ENCODE results near the gene LRRC51. TPM values are rescaled to one million over a fixed set of nuclear protein-coding genes. Genes with fewer than 3 reads are reported as not detected.

Gene LRRC51
- polyA plus RNA-seq, 3 donors, result 1.3 to 1.9 (median 1.6) TPM

DNA sequence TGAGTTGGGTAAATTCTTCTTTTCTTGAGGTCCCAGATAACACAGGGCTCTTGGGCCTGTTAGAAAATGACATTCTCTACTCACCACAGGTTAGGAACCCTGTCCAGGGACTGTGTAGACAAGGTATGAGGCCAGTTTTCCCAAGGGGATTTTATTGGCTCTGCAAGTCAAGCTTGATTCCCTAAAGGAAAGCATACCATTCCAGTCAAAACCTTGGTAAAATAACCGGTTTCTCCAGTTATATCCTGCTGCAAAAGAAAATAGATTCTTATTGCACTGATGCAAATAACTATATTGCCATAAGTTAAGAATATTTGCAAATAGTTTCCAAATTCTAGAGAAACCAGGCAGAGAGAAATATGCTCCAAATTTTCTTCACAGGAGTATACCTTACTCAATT lies 45.3 kb downstream of the LRRC51 start:
- intact Hi-C loops (cut with micrococcal nuclease), result no loop called here
- no peak overlapping the region for H2AFZ ChIP-seq (ENCODE audit: insufficient read depth, low read depth, low read length, poor library complexity, severe bottlenecking)
- no peak for DNase-seq
- Mint-ChIP-seq H3K4me3 (no peak overlapping the region), H3K4me1 (peaks cover 41% of the 10 kb centered on the region), H3K9me3 (peaks cover 7 to 20% (median 13%) of the 10 kb centered on the region in 7 donors), H3K27me3 (ENCODE audit: low read depth in 3 of 3) (peaks cover 0 to 2% (median 0%) of the 10 kb centered on the region in 3 donors), H3K27ac (no peak overlapping the region), H3K36me3 (peaks cover 12 to 15% of the 10 kb centered on the region in 2 donors)
- TF ChIP-seq, protein P1, sequence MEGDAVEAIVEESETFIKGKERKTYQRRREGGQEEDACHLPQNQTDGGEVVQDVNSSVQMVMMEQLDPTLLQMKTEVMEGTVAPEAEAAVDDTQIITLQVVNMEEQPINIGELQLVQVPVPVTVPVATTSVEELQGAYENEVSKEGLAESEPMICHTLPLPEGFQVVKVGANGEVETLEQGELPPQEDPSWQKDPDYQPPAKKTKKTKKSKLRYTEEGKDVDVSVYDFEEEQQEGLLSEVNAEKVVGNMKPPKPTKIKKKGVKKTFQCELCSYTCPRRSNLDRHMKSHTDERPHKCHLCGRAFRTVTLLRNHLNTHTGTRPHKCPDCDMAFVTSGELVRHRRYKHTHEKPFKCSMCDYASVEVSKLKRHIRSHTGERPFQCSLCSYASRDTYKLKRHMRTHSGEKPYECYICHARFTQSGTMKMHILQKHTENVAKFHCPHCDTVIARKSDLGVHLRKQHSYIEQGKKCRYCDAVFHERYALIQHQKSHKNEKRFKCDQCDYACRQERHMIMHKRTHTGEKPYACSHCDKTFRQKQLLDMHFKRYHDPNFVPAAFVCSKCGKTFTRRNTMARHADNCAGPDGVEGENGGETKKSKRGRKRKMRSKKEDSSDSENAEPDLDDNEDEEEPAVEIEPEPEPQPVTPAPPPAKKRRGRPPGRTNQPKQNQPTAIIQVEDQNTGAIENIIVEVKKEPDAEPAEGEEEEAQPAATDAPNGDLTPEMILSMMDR (IDR thresholded peaks at IDR 0.05), result no peak
- no peaks in the 10 kb centered on the region for H3K79me2 ChIP-seq (ENCODE audit: insufficient read depth, low read length)
- H3K4me2 ChIP-seq (replicated peaks; ENCODE audit: extremely low read depth, low read length, poor library complexity, severe bottlenecking), result no peak overlapping the region
- peaks cover 24 to 30% of the 10 kb centered on the region in 2 donors for H3K4me1 ChIP-seq (ENCODE audit: control insufficient read depth in 1 of 2, insufficient read depth in 2 of 2, low read length in 2 of 2)
- H3K4me3 ChIP-seq (replicated peaks in 1 of 3; ENCODE audit: low read depth in 2 of 3, low read length in 3 of 3), result no peak overlapping the region
- no peak overlapping the region for H3K9ac ChIP-seq (ENCODE audit: insufficient read depth, low read length, poor library complexity, severe bottlenecking)
- H3K36me3 ChIP-seq (replicated peaks in 1 of 2; ENCODE audit: control insufficient read depth in 1 of 2, insufficient read depth in 2 of 2, low read length in 2 of 2), result no peaks in the 10 kb centered on the region
- no CpG with 5 or more reads among the region's 1 CpG for WGBS (ENCODE audit: insufficient coverage)
- no peak overlapping the region for H3K27ac ChIP-seq (ENCODE audit: low read depth in 1 of 2, low read length in 2 of 2)
- H3K9me3 ChIP-seq (replicated peaks in 1 of 2; ENCODE audit: control insufficient read depth in 1 of 2, insufficient read depth in 1 of 2, low read length in 2 of 2), result peaks cover 5% of the 10 kb centered on the region in 2 donors
- H4K20me1 ChIP-seq (ENCODE audit: insufficient read depth, low read length), result no peaks in the 10 kb centered on the region
- H3K27me3 ChIP-seq (ENCODE audit: control insufficient read depth in 2 of 2, insufficient read depth in 2 of 2, low read length in 2 of 2), result no peaks in the 10 kb centered on the region

DNA sequence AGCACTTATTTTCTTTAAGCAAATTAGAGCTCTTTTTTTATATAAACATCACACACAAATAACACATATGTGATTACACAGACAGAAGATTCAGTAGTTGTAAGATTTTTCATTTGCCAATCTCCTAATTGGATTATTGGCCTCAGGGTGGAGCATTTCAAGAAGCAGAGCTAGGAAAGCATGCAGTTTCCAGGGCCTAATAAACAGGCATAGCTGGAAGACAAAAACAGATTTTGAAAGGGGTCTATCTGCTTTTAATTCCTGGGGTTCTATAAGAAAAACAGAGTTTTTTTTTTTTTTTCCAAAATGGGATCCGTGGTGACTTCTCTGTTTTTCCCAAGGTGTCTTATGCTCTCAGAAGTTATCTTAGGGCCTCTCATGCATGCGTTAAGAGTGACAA lies 47.3 kb downstream of the LRRC51 start:
- peaks cover 44 to 49% of the 10 kb centered on the region in 2 donors for H3K4me1 ChIP-seq (ENCODE audit: control insufficient read depth in 1 of 2, insufficient read depth in 2 of 2, low read length in 2 of 2)
- TF ChIP-seq, protein P1 (IDR thresholded peaks at IDR 0.05), result no peak
- no peak overlapping the region for H3K9ac ChIP-seq (ENCODE audit: insufficient read depth, low read length, poor library complexity, severe bottlenecking)
- peaks cover 60% of the 10 kb centered on the region for H3K4me1 Mint-ChIP-seq
- WGBS (ENCODE audit: insufficient coverage), result no CpG with 5 or more reads among the region's 2 CpGs
- H3K36me3 Mint-ChIP-seq, result peaks cover 12 to 17% of the 10 kb centered on the region in 2 donors
- no peak for DNase-seq
- no peaks in the 10 kb centered on the region for H3K27me3 ChIP-seq (ENCODE audit: control insufficient read depth in 2 of 2, insufficient read depth in 2 of 2, low read length in 2 of 2)
- H3K4me2 ChIP-seq (replicated peaks; ENCODE audit: extremely low read depth, low read length, poor library complexity, severe bottlenecking), result no peak overlapping the region
- peaks cover 0 to 2% (median 0%) of the 10 kb centered on the region in 3 donors for H3K27me3 Mint-ChIP-seq (ENCODE audit: low read depth in 3 of 3)
- H3K27ac Mint-ChIP-seq, result no peak overlapping the region
- H3K36me3 ChIP-seq (replicated peaks in 1 of 2; ENCODE audit: control insufficient read depth in 1 of 2, insufficient read depth in 2 of 2, low read length in 2 of 2), result no peaks in the 10 kb centered on the region
- H4K20me1 ChIP-seq (ENCODE audit: insufficient read depth, low read length), result no peaks in the 10 kb centered on the region
- H2AFZ ChIP-seq (ENCODE audit: insufficient read depth, low read depth, low read length, poor library complexity, severe bottlenecking), result no peak overlapping the region
- no peak overlapping the region for H3K27ac ChIP-seq (ENCODE audit: low read depth in 1 of 2, low read length in 2 of 2)
- intact Hi-C loops (cut with micrococcal nuclease), result no loop called here
- H3K9me3 Mint-ChIP-seq, result peaks cover 9 to 20% (median 13%) of the 10 kb centered on the region in 7 donors
- H3K9me3 ChIP-seq (replicated peaks in 1 of 2; ENCODE audit: control insufficient read depth in 1 of 2, insufficient read depth in 1 of 2, low read length in 2 of 2), result peaks cover 5% of the 10 kb centered on the region in 2 donors
- no peak overlapping the region for H3K4me3 ChIP-seq (replicated peaks in 1 of 3; ENCODE audit: low read depth in 2 of 3, low read length in 3 of 3)
- H3K4me3 Mint-ChIP-seq, result no peak overlapping the region
- no peaks in the 10 kb centered on the region for H3K79me2 ChIP-seq (ENCODE audit: insufficient read depth, low read length)

Data from CD14-positive monocyte (primary cell).